Stimulated activated CD8-positive, alpha-beta memory T cell treated with anti-CD3 and anti-CD28 coated beads, Interleukin-4, amount 100 ng/mL, for 4 hours (primary cell): ENCODE measurements around the gene TMED8.

Experiments used
- DNase-seq, 2 donors: peaks; one replicate each; pipeline ENCODE4 v3.0.0-alpha.2; 2020; ENCODE audit warnings: low read depth in 2 of 2, low spot score in 1 of 2

Gene TMED8

DNA sequence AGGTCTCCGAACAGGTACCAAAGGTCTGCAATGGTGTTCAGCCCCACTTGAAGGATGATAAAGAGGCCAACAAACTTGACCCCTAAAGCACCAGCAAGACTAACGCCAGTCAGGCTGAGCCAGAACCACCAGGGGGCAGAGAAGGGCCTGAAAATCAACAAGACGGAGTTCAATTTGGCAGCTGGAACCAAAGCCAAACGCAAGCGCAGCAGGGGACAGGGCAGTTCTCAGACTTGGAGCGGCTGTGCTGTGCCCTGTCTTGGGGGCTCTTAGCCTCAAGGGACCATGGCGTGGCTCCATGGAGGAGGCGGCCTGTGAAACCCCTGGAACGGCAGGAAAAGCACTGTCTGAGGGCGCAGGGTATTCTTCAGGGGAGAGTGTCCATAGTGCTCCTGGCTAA lies 75.8 kb downstream of the TMED8 start:
- DNase-seq: peak in 1 of 2 donors; percentile 10

DNA sequence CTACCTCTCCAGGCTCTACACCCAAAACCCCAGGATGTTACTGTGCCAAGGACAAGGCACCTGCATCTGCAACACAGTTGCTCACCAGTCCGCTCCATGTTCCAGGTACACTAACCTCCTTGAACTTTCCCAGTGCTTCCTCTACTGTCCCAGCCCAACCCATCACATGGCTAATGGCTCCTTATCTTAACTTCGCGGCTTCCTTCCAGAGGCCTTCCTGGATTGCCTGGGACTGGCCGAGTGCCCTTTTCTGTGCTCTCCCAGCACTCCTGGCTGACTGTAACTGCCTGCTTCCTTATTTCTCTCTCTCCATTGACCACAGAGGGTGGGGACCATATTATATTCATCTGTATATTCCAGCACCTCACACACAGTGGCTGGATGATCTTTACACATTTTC lies 77.1 kb downstream of the TMED8 start:
- no peak for DNase-seq

DNA sequence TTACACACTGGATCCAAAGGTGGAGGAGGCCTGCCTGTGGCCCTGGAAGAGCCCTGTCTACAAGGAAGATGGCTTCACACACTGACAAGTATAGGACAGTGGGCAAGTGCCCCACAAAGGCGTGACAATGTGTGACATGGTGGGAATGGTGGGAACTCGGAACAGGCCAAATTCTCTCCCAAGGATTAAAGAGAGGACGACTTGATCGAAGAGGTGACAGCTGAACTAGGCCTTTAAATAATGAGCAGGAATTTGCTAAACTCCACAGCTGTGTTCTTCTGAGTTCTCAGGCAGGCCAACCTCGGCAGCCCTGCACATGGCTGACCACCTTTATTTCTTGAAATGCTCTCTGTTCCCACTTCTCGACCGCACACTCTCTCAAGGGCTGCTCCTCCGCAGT lies 80.0 kb downstream of the TMED8 start:
- no peak for DNase-seq

DNA sequence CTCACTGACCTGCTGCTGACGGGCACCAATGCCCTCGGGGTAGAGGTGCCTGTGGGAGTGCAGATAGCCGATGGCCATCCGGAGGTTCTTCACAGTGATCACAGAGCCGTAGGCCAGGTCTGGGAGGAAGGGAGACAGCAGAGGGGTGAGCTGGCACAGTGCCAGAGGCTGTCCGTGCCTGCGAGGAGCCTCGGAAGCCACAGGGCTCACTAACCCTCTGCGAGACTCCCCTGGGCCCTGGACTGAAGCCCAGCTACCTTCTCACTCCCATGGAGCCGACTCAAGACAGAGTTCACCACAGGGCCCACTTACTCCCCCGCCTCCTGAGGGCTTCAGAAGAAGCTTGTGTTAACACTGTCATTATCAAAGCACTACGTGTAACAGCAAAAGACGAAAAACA lies 80.7 kb downstream of the TMED8 start:
- DNase-seq: no peak

DNA sequence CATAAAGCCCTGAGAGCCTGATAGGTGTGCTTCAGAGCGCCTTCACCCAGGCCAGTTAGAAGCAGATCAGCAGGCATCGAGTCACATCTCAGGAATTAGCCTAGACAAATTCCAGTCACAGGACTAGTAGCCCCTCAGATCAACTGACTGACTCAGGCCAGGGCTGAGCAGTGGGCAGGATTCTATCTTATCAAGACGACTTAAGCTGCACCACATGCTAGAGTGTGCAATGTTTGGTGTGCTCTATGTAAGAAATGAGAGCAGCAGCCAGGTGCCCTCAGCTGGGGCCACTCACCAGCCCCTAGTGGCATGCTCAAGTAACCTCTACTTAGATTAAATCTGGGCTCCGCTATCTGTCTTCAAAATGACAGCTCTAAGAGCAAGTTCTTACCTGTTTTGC lies 86.2 kb downstream of the TMED8 start:
- no peak for DNase-seq

GRCh38 chr14:77286576-77286975 lies 90.3 kb downstream of the TMED8 start:
- no peak for DNase-seq
